Hepatic stellate cell (primary cell): ENCODE data around the gene DIAPH1.
A peak's percentile ranks its signal among the peaks of the same experiment; 100 is the strongest.

Experiments
- DNase-seq: peaks from one replicate; pipeline ENCODE4 v3.0.0; 2011; ENCODE audit warnings: low spot score

The DIAPH1 gene

GRCh38 chr5:141560725-141561483 is 57.9 kb downstream of the DIAPH1 start:
- DNase-seq, result peak; percentile 63

DNA sequence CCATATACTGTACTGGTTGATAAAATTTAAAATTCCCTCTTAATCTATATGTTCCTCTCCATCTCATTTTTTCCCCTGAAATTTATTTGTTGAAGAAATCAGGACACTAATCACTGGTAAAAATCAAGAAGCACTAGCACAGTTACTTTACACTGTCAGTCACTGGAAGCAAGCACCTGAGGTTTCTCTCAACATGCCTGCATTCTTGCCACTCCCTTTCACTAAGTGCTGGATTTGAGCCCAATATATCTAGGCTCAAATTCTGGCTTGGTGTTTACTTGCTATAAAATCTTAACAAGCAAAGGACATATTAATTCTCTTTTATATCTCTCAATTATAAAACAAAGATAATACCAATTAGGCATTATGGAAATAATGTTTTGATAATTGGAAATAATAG is 58.6 kb downstream of the DIAPH1 start:
- DNase-seq, result no peak

- no peak for DNase-seq
Observed at GRCh38 chr5:141559461-141559860, 59.3 kb downstream of the DIAPH1 start.

- DNase-seq, result no peak
Observed at GRCh38 chr5:141558150-141558549, 60.6 kb downstream of the DIAPH1 start.

GRCh38 chr5:141557681-141558136 is 61.1 kb downstream of the DIAPH1 start:
- peak; percentile 68 for DNase-seq

GRCh38 chr5:141547921-141548320 is 70.9 kb downstream of the DIAPH1 start:
- DNase-seq, result no peak

GRCh38 chr5:141547488-141547887 is 71.3 kb downstream of the DIAPH1 start:
- DNase-seq, result no peak

DNA sequence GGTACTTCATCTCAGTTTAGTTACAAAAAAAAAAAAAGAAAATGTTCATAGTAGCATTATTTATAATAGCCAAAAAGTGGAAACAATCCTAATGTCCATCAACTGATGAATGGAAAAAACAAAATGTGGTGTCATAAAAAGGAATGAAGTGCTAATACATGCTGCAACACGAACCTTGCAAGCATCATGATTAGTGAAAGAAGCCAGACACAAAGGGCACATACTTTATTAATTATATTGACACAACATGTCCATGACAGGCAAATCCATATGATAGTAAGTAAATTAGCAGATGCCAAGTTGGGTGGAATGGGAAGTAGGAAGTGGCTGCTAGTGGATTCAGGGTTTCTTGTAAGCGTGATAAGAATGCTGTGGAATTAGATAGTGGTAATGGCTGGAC is 75.7 kb downstream of the DIAPH1 start:
- no peak for DNase-seq

DNA sequence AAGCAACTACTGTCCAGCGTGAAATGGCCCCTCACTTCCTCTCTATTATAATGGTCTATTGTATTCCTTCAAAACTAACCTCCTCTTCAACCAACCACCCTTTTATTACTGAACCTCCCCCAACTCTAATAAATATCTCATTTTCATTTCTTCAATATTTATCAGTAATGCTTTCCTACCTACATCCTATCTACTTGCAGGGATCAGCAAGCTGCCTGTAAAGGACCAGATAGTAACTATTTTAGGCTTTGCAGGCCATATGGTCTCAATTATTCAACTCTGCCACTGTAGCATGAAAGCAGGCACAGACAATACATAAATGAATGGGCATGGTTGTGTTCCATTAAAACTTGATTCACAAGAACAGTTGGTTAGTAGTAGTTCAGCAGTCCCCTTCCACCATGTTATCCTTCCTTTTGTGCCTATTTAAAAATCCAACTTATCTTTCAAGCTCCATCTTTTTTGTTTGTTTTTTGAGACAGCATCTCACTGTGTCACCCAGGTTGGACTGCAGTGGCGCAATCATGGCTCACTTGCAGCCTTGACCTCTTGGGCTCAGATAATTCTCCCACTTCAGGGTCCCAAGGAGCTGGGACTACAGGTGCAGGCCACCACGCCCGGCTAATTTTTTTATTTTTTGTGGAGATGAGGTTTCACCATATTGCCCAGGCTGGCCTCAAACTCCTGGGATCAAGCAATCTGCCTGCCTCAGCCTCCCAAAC is 84.1 kb downstream of the DIAPH1 start:
- DNase-seq, result no peak

DNA sequence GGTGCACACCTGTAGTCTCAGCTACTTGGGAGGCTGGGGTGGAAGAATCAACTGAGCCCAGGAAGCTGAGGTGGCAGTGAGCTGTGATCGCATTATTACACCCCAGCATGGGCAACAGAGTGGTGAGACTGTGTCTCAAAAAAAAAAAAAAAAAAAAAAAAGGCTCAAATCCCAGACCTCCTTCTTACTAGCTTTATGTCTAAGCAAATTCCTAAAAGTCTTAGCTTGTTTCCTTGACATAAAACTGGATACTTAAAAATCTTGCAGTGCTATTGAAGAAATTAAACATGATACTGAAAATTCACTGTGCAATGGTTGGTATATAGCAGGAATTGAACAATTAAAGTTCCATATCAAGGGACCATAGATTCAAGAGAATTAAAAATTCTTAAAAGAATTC is 84.9 kb downstream of the DIAPH1 start:
- DNase-seq, result no peak

- DNase-seq, result no peak
Observed at GRCh38 chr5:141532726-141533125, 86.1 kb downstream of the DIAPH1 start.

DNA sequence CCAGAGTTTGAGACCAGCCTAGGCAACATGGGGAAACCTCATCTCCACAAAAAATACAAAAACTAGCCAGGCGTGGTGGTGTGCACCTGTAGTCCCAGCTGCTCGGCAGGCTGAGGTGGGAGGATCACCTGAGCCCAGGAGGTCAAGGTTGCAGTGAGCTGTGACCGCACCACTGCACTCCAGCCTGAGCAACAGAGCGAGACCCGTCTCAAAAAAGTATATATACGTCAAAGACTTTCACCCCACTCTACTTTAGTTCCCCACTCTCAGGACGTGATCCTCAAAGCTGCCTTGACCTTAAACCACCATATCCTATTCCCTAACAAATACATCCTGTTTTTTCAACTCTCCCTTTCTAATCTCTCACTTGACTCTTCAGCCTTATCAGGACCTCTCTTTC is 88.9 kb downstream of the DIAPH1 start:
- DNase-seq, result no peak

GRCh38 chr5:141529002-141529401 is 89.8 kb downstream of the DIAPH1 start:
- no peak for DNase-seq

DNA sequence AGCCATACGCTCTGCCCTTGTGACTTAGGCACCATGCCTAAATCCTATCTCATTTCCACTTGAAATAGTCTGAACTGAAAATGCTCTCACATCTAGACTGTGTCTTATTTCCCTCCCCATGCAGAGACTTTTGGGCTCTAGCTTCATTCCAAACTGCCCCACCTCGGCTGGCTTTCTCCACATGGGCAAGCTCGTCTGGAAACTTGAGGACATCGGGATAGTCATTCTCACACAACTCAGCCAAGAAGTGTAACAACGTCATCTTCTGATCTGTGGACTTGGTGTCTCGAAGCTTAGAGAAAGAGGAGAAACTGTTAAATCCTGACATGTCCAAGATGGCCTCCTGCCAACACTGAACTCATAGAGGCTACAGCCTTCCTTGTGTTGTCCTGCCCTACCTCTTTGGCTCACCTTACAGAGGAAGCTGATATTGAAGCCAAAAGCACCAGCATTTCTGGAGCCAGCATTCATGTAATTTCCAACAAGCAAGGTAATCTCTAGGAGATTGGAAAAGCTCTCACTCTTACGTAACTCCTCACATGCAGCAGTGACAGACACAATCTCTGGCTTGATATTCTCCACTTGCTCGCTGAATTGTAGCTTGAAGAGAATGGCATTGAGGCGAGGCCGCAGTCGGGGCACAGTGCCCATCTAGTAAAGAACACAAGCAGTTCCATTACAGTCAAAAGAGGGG is 90.4 kb downstream of the DIAPH1 start:
- DNase-seq, result no peak

DNA sequence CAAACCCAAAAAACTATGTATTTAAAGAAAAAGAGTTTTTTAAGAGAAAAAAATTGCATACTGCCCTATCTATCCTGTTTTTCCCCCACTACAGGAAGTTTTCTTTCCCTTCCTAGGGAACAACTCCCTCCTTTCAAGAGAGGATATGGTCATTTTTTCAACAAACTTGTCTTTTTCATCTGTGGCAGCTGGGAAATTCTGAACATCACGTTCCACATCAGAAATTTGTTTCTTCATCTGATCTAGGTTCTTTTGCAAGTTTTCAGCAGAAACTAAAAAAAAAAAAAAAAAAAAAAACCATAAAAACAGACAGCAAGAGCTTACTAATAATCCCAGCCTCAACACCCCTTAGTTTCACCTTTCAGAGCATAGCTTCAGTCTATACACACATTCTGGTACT is 91.4 kb downstream of the DIAPH1 start:
- no peak for DNase-seq

GRCh38 chr5:141525653-141526052 is 93.1 kb downstream of the DIAPH1 start:
- DNase-seq, result no peak

GRCh38 chr5:141524604-141525597 is 93.9 kb downstream of the DIAPH1 start:
- peak; percentile 81 for DNase-seq

- DNase-seq, result no peak
Observed at GRCh38 chr5:141523991-141524390, 94.8 kb downstream of the DIAPH1 start.

GRCh38 chr5:141522301-141522700 is 96.5 kb downstream of the DIAPH1 start:
- no peak for DNase-seq

DNA sequence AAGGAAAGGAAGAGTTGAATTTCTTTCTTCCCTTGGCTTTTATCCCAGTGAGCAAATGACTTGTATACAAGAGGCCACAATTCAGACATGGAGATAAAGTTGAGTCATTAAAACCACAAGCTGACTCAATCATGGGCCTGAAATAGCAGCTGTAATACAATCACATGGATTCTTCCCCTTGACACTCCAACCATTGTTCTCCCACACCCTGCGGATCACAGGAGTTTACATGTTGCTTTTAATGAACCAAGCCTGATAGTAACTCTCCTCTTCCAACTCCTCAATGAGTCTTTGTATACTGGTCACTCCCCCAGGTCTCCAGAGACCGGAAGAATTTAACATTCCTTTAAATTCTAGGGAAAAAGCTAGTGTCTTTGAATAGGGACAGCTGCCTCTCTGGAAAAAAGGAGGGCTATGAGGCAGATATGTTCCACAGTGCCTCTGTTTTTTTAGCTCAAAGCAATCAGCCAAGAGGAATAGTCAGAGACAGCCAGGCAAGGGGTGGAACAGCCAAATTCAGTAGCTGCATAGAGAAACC is 97.5 kb downstream of the DIAPH1 start:
- peak; percentile 80 for DNase-seq
